Stimulated activated naive B cell treated with anti-CD40 and anti-IgM and Interleukin-4, amounts not matched to agents 10 μg/mL and 1 μg/mL and 100 μg/mL, for 72 hours (primary cell): Measurements from ENCODE around the gene LEKR1.
"Not testable (repeated sequence)": the region's sequence is repeated elsewhere in the genome, so short reads cannot be mapped to it uniquely, and the experiment has no call there.

Experiments used
- ATAC-seq, 2 donors: fragments of 150-1000 bp; cut with Tn5 transposase; replicated peaks; 2 replicates each; pipeline ENCODE4 v1.10.0; 2021; ENCODE audit warnings: moderate library complexity in 1 of 2
- DNase-seq: peaks from one replicate; pipeline ENCODE4 v3.0.0; 2021
- H3K27ac Mint-ChIP-seq: one replicate; pipeline ENCODE4 v1.8.0; 2022; ENCODE audit warnings: mild to moderate bottlenecking, mixed read lengths
- H3K27me3 Mint-ChIP-seq, 2 donors: one replicate each; pipeline ENCODE4 v1.8.0; 2022; ENCODE audit warnings: mixed read lengths in 2 of 2
- H3K36me3 Mint-ChIP-seq, 2 donors: one replicate each; pipeline ENCODE4 v1.8.0; 2022; ENCODE audit warnings: mixed read lengths in 2 of 2, mild to moderate bottlenecking in 1 of 2
- H3K4me1 Mint-ChIP-seq, 2 donors: one replicate each; pipeline ENCODE4 v1.8.0; 2022; ENCODE audit warnings: mixed read lengths in 2 of 2, mild to moderate bottlenecking in 1 of 2
- H3K4me3 Mint-ChIP-seq, 2 donors: one replicate each; pipeline ENCODE4 v1.8.0; 2022; ENCODE audit warnings: mild to moderate bottlenecking in 2 of 2, mixed read lengths in 2 of 2, moderate library complexity in 1 of 2
- H3K9me3 Mint-ChIP-seq, 2 donors: one replicate each; pipeline ENCODE4 v1.8.0; 2022; ENCODE audit warnings: mixed read lengths in 2 of 2, mild to moderate bottlenecking in 1 of 2

The LEKR1 gene

DNA sequence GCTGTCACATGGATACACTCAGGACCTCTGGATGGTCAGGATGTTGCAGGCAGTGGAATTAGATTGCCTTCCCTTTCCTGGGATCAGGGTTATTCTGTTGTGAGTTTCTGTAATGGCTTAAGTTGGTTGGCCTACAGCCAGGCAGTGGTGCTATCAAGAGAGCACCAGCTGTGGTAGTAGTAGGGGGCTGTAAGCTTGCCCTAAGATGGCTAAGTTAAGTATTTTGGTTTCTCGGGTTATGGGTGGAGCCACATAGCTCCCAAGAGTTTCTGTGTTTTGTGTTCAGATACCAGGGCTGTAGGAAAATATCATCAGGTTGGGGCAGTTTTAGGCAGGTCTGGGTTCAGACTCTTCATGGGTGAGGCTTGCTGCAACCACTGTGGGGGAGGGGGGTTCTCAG is 59.6 kb downstream of the LEKR1 start:
- Mint-ChIP-seq H3K27me3 (peaks cover 0 to 6% of the 10 kb centered on the region in 2 donors), H3K9me3 (peaks cover 16 to 20% of the 10 kb centered on the region in 2 donors), H3K4me3 (no peak overlapping the region), H3K4me1 (no peaks in the 10 kb centered on the region), H3K27ac (no peak overlapping the region), H3K36me3 (peaks cover 6 to 14% of the 10 kb centered on the region in 2 donors)
- ATAC-seq (no peak), DNase-seq (no peak)

DNA sequence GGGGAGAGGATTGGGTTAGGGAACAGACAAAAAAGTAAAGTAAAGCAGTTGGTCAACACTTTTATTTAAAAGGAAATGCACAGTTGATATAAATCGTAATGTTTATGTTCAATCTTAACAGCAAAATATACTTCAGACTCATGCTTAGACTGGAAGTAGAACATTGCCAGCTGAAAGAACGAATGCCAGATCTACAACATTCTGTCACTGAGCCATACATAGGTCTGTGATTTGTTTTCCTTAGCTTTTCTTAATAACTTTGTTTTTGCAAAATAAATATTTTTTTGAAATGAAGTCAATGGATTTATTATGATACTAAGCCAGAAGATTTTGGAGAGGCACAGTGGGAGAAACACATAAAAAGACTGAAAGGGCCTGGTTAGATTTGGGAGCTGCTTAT is 62.0 kb downstream of the LEKR1 start:
- no peak overlapping the region for H3K4me3 Mint-ChIP-seq
- peaks cover 0 to 6% of the 10 kb centered on the region in 2 donors for H3K27me3 Mint-ChIP-seq
- DNase-seq (no peak), ATAC-seq (no peak)
- peaks cover 14 to 18% of the 10 kb centered on the region in 2 donors for H3K9me3 Mint-ChIP-seq
- H3K36me3 Mint-ChIP-seq: peaks cover 5 to 12% of the 10 kb centered on the region in 2 donors
- H3K27ac Mint-ChIP-seq: no peak overlapping the region
- no peaks in the 10 kb centered on the region for H3K4me1 Mint-ChIP-seq

DNA sequence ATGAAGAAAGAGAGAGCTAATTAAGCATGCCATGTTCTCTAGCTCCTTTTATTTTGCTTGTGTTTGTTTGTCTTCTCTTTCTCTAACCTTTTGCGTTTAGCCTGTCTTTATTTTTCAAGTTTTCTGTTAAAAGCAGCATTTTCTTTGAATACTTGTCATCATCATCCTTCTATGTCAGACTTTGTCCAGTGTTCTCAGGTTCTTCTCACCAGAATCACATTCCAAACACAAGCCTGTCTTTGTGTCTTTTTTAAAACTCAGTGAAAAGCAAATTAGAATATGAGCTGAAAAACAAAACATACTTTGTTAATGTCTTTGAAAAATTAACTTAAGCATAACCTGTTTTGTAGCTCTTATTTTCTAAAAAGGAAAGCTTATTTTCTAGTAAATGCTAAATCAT is 62.4 kb downstream of the LEKR1 start:
- H3K9me3 Mint-ChIP-seq: peaks cover 11 to 16% of the 10 kb centered on the region in 2 donors
- H3K4me3 Mint-ChIP-seq: no peak overlapping the region

DNA sequence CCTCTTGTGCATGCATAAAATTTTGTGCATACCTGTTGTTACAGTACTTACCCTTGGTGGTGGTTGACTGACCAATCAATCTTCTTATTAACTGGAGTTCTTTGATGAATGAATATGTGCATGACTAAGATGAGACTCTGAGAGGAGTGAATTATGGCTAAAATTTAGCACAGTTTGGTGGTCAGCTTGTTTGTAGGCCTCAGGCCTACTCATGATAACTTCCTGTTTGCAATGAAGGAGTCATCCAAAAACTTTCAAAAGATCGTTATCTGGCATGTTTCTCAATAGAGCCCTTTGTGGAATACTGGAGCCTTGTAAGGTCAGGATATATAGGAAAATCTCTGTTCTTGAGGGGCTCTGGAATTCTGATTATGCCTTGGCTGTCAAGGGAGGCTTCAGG is 66.5 kb downstream of the LEKR1 start:
- ATAC-seq (no peak), DNase-seq (no peak)
- no peak overlapping the region for H3K27ac Mint-ChIP-seq
- H3K36me3 Mint-ChIP-seq: peaks cover 3 to 4% of the 10 kb centered on the region in 2 donors
- H3K27me3 Mint-ChIP-seq: no peaks in the 10 kb centered on the region
- no peaks in the 10 kb centered on the region for H3K4me1 Mint-ChIP-seq
- no peak overlapping the region for H3K4me3 Mint-ChIP-seq
- H3K9me3 Mint-ChIP-seq: peaks cover 4 to 7% of the 10 kb centered on the region in 2 donors

More for the DNA sequence above, 62.4 kb downstream of the LEKR1 start:
- no peaks in the 10 kb centered on the region for H3K4me1 Mint-ChIP-seq
- no peak overlapping the region for H3K27ac Mint-ChIP-seq
- ATAC-seq (no peak), DNase-seq (no peak)
- H3K27me3 Mint-ChIP-seq: peaks cover 0 to 6% of the 10 kb centered on the region in 2 donors
- peaks cover 3 to 11% of the 10 kb centered on the region in 2 donors for H3K36me3 Mint-ChIP-seq

DNA sequence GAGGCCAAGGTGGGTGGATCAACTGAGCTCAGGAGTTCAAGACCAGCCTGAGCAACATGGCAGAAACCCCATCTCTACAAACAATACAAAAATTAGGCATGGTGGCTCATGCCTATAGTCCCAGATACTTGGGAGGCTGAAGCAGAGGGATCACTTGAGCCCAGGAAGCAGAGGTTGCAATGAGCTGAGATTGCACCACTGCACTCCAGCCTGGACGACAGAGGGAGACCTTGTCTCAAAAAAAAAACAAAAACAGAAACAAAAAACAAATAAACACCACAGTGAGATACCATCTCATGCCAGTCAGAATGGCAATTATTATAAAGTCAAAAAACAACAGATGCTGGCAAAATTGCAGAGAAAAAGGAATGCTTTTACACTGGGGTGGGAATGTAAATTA is 69.2 kb downstream of the LEKR1 start:
- not testable (repeated sequence) for H3K4me1 Mint-ChIP-seq, H3K27me3 Mint-ChIP-seq, H3K9me3 Mint-ChIP-seq, DNase-seq, H3K36me3 Mint-ChIP-seq, ATAC-seq, H3K27ac Mint-ChIP-seq, H3K4me3 Mint-ChIP-seq

DNA sequence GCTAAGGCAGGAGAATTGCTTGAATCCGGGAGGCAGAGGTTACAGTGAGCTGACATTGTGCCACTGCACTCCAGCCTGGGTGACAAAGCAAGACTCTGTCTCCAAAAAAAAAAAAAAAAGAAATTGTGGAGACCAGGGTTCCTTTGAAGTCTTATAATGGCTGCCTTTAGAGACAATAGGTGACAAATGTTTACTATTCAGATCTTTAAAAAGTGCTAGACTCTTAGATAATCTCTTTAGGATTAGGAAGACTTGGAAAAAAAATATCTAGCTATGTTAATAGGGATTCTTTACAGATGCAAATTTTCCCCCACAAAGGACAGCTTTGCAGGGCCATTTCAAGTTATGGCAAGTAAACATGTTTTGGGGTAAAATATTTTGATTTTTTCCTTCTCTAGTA is 71.7 kb downstream of the LEKR1 start:
- H3K4me1 Mint-ChIP-seq, DNase-seq, H3K9me3 Mint-ChIP-seq, H3K27ac Mint-ChIP-seq, H3K27me3 Mint-ChIP-seq, H3K4me3 Mint-ChIP-seq, ATAC-seq, H3K36me3 Mint-ChIP-seq: not testable (repeated sequence)

DNA sequence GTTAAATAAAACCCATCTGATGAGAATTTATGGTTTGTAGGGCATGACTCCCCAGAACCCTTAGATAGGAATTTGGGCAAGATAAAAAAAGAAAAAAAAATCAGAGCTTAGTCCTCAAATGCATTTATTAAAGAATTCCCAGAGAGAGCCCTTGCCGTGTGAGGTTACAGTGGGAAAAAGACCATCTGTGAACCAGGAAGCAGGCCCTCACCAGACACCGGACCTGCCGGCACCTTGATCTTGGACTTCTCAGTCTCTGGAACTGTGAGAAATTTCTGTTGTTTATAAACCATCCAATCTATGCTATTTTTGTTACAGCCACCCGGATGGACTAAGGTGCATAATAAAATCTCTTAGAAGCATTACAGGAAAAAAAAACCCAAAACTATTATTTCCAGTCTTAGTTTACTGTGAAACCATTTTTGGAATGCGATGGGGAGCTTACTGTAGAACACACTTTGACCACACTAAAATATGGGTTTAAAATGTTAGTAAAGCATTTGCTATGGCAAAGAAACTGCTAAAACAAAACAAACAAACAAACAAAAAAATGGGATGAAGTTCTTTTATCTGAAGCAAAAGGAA is 72.2 kb downstream of the LEKR1 start:
- H3K27ac Mint-ChIP-seq: no peak overlapping the region
- no peak for ATAC-seq
- no peak for DNase-seq
- peaks cover 3 to 4% of the 10 kb centered on the region in 2 donors for H3K36me3 Mint-ChIP-seq
- no peak overlapping the region for H3K4me3 Mint-ChIP-seq
- H3K4me1 Mint-ChIP-seq: no peaks in the 10 kb centered on the region
- no peaks in the 10 kb centered on the region for H3K27me3 Mint-ChIP-seq
- peaks cover 4 to 7% of the 10 kb centered on the region in 2 donors for H3K9me3 Mint-ChIP-seq

DNA sequence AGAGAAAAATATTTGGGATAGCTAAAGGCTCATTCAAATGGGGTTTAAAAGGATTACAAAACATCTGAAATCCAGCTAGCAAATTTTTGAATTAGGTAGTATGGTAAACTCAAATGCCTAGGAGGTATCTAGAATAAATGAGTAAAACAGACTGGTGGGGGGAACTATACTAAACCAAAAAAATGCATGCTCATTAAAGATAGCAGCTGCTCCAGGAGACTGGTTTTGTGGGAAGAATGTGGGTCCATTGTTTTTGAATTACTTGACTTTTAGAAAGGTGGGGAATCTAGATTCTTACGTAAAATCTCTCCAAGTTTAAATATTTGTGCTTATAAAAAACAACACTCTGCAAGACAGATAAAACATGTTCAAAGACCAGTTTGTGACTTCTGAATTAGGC is 73.8 kb downstream of the LEKR1 start:
- Mint-ChIP-seq H3K4me1 (no peaks in the 10 kb centered on the region), H3K27ac (no peak overlapping the region), H3K4me3 (no peak overlapping the region), H3K9me3 (peaks cover 2 to 4% of the 10 kb centered on the region in 2 donors), H3K27me3 (no peaks in the 10 kb centered on the region), H3K36me3 (no peaks in the 10 kb centered on the region)
- ATAC-seq (no peak), DNase-seq (no peak)

DNA sequence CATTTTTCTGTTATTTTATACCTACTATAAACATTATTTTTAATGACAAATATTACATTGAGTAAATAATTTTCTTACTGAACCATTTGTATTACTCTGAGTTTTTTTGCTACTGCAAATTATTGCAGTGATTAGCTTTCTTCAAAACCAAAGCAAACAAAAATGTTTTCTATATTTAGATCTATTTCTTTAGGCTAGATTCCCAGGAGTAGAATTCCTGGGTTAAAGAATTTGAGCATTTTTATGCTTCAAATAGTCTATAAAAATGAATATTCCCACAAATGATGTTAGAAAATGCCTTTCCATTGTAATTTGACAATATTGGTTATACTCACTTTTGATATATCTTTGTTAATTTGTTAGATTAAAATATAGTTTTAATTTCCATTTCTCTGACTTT is 76.8 kb downstream of the LEKR1 start:
- DNase-seq (no peak), ATAC-seq (no peak)
- no peak overlapping the region for H3K27ac Mint-ChIP-seq
- H3K36me3 Mint-ChIP-seq: no peaks in the 10 kb centered on the region
- H3K4me3 Mint-ChIP-seq: no peak overlapping the region
- H3K9me3 Mint-ChIP-seq: no peaks in the 10 kb centered on the region
- no peaks in the 10 kb centered on the region for H3K27me3 Mint-ChIP-seq
- no peaks in the 10 kb centered on the region for H3K4me1 Mint-ChIP-seq

DNA sequence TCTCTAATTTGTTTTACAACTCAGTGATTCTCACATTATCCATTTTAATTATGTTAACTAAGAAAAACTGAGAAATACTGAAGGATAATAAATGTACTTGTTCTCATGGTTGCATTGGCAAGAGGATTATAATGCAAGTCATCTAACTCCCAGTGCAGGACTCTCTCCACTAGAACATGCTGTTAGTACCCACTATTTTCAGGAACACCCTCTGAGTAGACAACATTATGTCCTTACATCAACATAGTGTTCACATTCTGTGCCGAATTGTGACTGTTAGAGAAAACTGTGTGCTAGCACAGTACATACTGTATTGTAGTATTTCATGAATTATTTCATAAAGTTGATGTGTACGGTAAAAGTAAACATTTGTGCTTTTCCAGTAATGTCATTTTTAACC is 80.1 kb downstream of the LEKR1 start:
- Mint-ChIP-seq H3K36me3 (no peaks in the 10 kb centered on the region), H3K9me3 (peaks cover 0 to 4% of the 10 kb centered on the region in 2 donors)

DNA sequence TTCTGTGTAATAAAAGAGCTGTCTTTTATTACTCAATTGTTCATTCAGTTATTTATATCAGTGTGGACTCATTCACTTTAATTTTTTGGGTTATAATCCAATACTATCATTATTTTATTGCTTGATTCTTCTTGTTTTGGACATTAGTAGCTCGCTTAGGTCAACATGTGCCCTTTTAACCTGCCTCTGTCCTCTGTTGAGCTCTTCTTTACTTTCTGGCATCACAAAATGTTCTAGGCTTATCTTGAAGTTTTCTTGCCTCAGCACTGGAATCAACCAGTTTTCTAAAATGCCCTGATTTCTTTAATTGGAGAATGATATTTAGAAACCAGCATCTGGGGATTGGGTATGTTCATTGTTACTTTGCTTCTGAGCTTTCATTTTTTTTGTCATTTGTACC is 82.2 kb downstream of the LEKR1 start:
- H3K27ac Mint-ChIP-seq: no peak overlapping the region
- no peaks in the 10 kb centered on the region for H3K36me3 Mint-ChIP-seq
- H3K4me1 Mint-ChIP-seq: peaks cover 2 to 7% of the 10 kb centered on the region in 2 donors
- ATAC-seq: no peak
- DNase-seq: no peak
- peaks cover 0 to 4% of the 10 kb centered on the region in 2 donors for H3K9me3 Mint-ChIP-seq
- no peaks in the 10 kb centered on the region for H3K27me3 Mint-ChIP-seq
- no peak overlapping the region for H3K4me3 Mint-ChIP-seq

More for the DNA sequence above, 80.1 kb downstream of the LEKR1 start:
- Mint-ChIP-seq H3K4me3 (no peak overlapping the region), H3K27me3 (no peaks in the 10 kb centered on the region), H3K27ac (no peak overlapping the region), H3K4me1 (peaks cover 2 to 7% of the 10 kb centered on the region in 2 donors)
- ATAC-seq: no peak
- no peak for DNase-seq

DNA sequence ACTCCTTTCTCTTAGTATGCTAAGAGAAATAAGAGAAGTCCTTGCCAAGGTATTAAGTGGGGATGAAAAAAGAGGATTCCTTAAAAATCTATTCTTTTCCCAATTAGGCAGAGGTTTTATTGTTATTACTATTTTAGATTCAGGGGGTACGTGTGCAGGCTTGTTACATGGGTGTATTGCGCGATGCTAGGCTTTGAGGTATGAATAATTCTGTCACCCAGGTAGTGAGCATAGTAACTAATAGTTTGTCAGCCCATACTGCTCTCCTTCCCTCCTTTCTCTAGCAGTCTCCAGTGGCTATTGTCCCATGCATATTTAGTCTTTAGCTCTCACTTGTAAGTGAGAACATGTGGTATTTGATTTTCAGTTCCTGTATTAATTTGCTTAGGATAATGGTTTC is 83.9 kb downstream of the LEKR1 start:
- H3K9me3 Mint-ChIP-seq: peaks cover 9 to 12% of the 10 kb centered on the region in 2 donors
- H3K27me3 Mint-ChIP-seq: peaks cover 0 to 9% of the 10 kb centered on the region in 2 donors
- H3K4me3 Mint-ChIP-seq: no peak overlapping the region
- peak in 1 of 2 donors; percentile 20 for ATAC-seq
- H3K4me1 Mint-ChIP-seq: peaks cover 2 to 7% of the 10 kb centered on the region in 2 donors
- no peak overlapping the region for H3K27ac Mint-ChIP-seq
- no peak for DNase-seq
- peaks cover 6 to 9% of the 10 kb centered on the region in 2 donors for H3K36me3 Mint-ChIP-seq

DNA sequence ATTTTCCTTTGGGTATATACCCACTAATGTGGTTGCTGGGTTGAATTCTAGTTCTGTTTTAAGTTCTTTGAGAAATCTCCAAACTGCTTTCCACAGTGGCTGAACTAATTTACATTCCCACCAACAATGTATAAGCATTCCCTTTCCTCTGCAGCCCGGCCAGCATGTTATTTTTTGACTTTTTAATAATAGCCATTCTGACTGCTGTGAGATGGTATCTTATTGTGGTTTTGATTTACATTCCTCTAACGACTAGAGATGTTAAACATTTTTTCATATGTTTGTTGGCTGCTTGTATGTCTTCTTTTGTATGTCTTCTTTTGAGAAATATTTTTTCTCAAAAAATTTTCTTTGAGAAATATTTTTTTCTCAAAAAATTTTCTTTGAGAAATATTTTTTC is 84.7 kb downstream of the LEKR1 start:
- not testable (repeated sequence) for H3K27me3 Mint-ChIP-seq, H3K27ac Mint-ChIP-seq, DNase-seq, H3K4me3 Mint-ChIP-seq, ATAC-seq, H3K4me1 Mint-ChIP-seq
- Mint-ChIP-seq H3K9me3 (peaks cover 15 to 17% of the 10 kb centered on the region in 2 donors), H3K36me3 (peaks cover 9 to 15% of the 10 kb centered on the region in 2 donors)

DNA sequence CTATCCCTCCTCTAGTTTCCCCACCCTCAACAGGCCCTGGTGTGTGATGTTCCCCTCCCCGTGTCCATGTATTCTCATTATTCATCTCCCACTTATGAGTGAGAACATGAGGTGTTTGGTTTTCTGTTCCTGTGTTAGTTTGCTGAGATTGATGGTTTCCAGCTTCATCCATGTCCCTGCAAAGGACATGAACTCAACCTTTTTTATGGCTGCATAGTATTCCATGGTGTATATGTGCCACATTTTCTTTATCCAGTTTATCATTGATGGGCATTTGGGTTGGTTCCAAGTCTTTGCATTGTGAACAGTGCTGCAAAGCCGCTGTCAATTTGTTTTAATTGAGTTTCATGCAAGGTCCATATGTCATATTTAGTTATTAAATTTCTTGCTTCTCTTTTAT is 88.1 kb downstream of the LEKR1 start:
- Mint-ChIP-seq H3K9me3 (peaks cover 16 to 18% of the 10 kb centered on the region in 2 donors), H3K36me3 (peaks cover 9 to 18% of the 10 kb centered on the region in 2 donors)
- DNase-seq, H3K4me1 Mint-ChIP-seq, H3K27ac Mint-ChIP-seq, H3K27me3 Mint-ChIP-seq, H3K4me3 Mint-ChIP-seq, ATAC-seq: not testable (repeated sequence)

DNA sequence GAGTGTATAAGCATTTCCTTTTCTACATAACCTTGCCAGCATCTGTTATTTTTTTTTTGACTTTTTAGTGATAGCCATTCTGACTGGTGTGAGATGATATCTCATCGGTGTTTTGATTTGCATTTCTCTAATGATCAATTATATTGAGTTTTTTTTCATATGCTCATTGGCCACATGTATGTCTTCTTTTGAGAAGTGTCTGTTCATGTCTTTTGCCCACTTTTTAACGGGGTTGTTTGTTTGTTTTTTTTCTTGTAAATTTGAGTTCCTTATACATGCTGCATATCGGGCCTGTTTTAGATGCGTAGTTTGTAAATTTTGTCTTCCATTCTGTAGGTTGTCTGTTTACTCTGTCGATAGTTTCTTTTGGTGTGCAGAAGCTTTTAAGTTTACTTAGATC is 89.2 kb downstream of the LEKR1 start:
- DNase-seq (no peak), ATAC-seq (no peak)
- peaks cover 9 to 18% of the 10 kb centered on the region in 2 donors for H3K36me3 Mint-ChIP-seq
- no peak overlapping the region for H3K27ac Mint-ChIP-seq
- H3K4me1 Mint-ChIP-seq: no peaks in the 10 kb centered on the region
- no peak overlapping the region for H3K4me3 Mint-ChIP-seq
- H3K9me3 Mint-ChIP-seq: peaks cover 16 to 18% of the 10 kb centered on the region in 2 donors
- peaks cover 0 to 9% of the 10 kb centered on the region in 2 donors for H3K27me3 Mint-ChIP-seq
